K562 (cell line): ENCODE data around the gene ZFAND2A. TPM values are rescaled to one million over a fixed set of nuclear protein-coding genes. Genes with fewer than 3 reads are reported as not detected.

Experiments used
- ATAC-seq: fragments of 200-7000 bp; cut with Tn5 transposase; 3 replicates; pipeline ENCODE4 v1.9.1; 2020; ENCODE audit warnings: moderate library complexity
- BruUV-seq: library from RNA; stranded (reverse); fragments of 400-500 nt; replicated peaks from 2 replicates; lab custom pipeline; 2021; lab: Mats Ljungman, UMichigan
- CTCF ChIA-PET: fragments of 300-600 bp; formaldehyde crosslinking; extraction: SDS; loops from one replicate; lab custom pipeline; 2021; ENCODE audit warnings: low intra/inter-chr PET ratio; lab: Yijun Ruan, JAX
- POLR2A ChIA-PET: fragments of 300-600, 350-650 bp; sonication (Branson Sonifier 250); formaldehyde crosslinking; extraction: SDS; loops from one replicate; lab custom pipeline; 2021; ENCODE audit warnings: antibody characterized with exemption, inconsistent platforms; lab: Yijun Ruan, JAX
- DNase-seq, 4 experiments: peaks; one replicate each; pipeline versions ENCODE4 v3.0.0 to v3.0.0-alpha.2; 2011 to 2018; ENCODE audit warnings: low spot score in 3 of 4, mixed read lengths in 3 of 4; ENCODE audit errors: extremely low read depth in 1 of 4
- FAIRE-seq: peaks from 2 replicates; lab custom pipeline; 2011; peaks lifted over from hg19 to GRCh38; lab: Jason Lieb, UNC
- H2AFZ ChIP-seq: 2 replicates; pipeline ENCODE4 v1.6.0; 2011; ENCODE audit warnings: low read depth, low read length, control low read depth, inconsistent platforms
- H3K27ac ChIP-seq: fragments of 200-600 bp; 3 replicates; pipeline ENCODE4 v1.8.0; 2011; ENCODE audit warnings: low read depth, mild to moderate bottlenecking, control low read depth, inconsistent platforms, low read length, moderate library complexity, mixed read lengths; ENCODE audit errors: extremely low read depth
- H3K27me3 ChIP-seq, 2 experiments: fragments of 300-600 bp in 1 of 2; 2 replicates in 1 of 2; 3 replicates in 1 of 2; pipeline versions ENCODE4 v1.6.0 to v1.8.0; 2011; ENCODE audit warnings: inconsistent platforms in 2 of 2, low read length in 2 of 2, mild to moderate bottlenecking in 1 of 2, mixed read lengths in 1 of 2, moderate library complexity in 1 of 2; ENCODE audit not compliant: control insufficient read depth in 2 of 2, insufficient read depth in 2 of 2
- H3K36me3 ChIP-seq: fragments of 300-600 bp; 3 replicates; pipeline ENCODE4 v1.8.0; 2011; ENCODE audit warnings: mild to moderate bottlenecking, low read length, inconsistent platforms; ENCODE audit not compliant: control insufficient read depth, insufficient read depth
- H3K4me1 ChIP-seq, 2 experiments: fragments of 200-600 bp in 1 of 2; replicated peaks in 1 of 2; 2 replicates in 1 of 2; 3 replicates in 1 of 2; pipeline versions ENCODE4 v1.5.1 to v1.8.0; 2011; ENCODE audit warnings: inconsistent platforms in 2 of 2, low read length in 2 of 2, mild to moderate bottlenecking in 1 of 2, mixed read lengths in 1 of 2, moderate library complexity in 1 of 2; ENCODE audit not compliant: control insufficient read depth in 2 of 2, insufficient read depth in 2 of 2
- H3K4me2 ChIP-seq: 2 replicates; pipeline ENCODE4 v1.6.1; 2011; ENCODE audit warnings: low read length, control low read depth, inconsistent platforms, mixed read lengths; ENCODE audit not compliant: insufficient read depth
- H3K4me3 ChIP-seq: fragments of 200-600 bp; sonication (generic), shearing (Covaris generic); 2 replicates; pipeline ENCODE4 v1.5.1; 2016; ENCODE audit warnings: control low read depth, inconsistent platforms
- H3K79me2 ChIP-seq: fragments of 200-600 bp; 3 replicates; pipeline ENCODE4 v1.8.0; 2011; ENCODE audit warnings: low read length, inconsistent platforms; ENCODE audit not compliant: control insufficient read depth, insufficient read depth
- H3K9ac ChIP-seq, 2 experiments: 2 replicates each; pipeline versions ENCODE4 v1.6.0 to v1.6.1; 2011; ENCODE audit warnings: low read depth in 2 of 2, low read length in 2 of 2, control low read depth in 1 of 2, inconsistent platforms in 1 of 2, mild to moderate bottlenecking in 1 of 2, mixed read lengths in 1 of 2; ENCODE audit not compliant: insufficient read depth in 1 of 2
- H3K9me1 ChIP-seq: one replicate; pipeline ENCODE4 v1.6.0; 2011; ENCODE audit warnings: inconsistent platforms, mild to moderate bottlenecking, low read length, moderate library complexity; ENCODE audit not compliant: control insufficient read depth, insufficient read depth
- H3K9me3 ChIP-seq: replicated peaks from 2 replicates; pipeline ENCODE4 v1.5.1; 2011; ENCODE audit warnings: low read depth, low read length, inconsistent platforms; ENCODE audit not compliant: control insufficient read depth, insufficient read depth
- H4K20me1 ChIP-seq: replicated peaks from 2 replicates; pipeline ENCODE4 v1.6.1; 2011; ENCODE audit warnings: low read length, inconsistent platforms, mixed read lengths; ENCODE audit not compliant: control insufficient read depth, insufficient read depth
- FOXK1 ChIP-seq: sonication (generic); formaldehyde crosslinking; IDR thresholded peaks from 2 replicates; pipeline ENCODE4 v1.8.0; 2022; ENCODE audit warnings: missing genetic modification reagents, mild to moderate bottlenecking, borderline replicate concordance
- NFYB ChIP-seq: IDR thresholded peaks from 2 replicates; pipeline ENCODE4 v1.6.1; 2011; ENCODE audit warnings: mild to moderate bottlenecking, moderate library complexity; ENCODE audit not compliant: insufficient read length; ENCODE audit errors: extremely low read depth
- ZNF124 ChIP-seq: sonication (generic); formaldehyde crosslinking; IDR thresholded peaks from 2 replicates; pipeline ENCODE4 v1.8.1; 2022; ENCODE audit warnings: missing genetic modification reagents
- ZNF384 ChIP-seq: IDR thresholded peaks from 2 replicates; pipeline ENCODE4 v1.6.1; 2012; ENCODE audit warnings: low read depth, low read length, improper control_type of control experiment
- ZSCAN32 ChIP-seq: fragments of 450-650 bp; formaldehyde crosslinking; IDR thresholded peaks from 2 replicates; pipeline ENCODE4 v1.4.0; 2020; ENCODE audit warnings: mild to moderate bottlenecking, moderate library complexity
- WGBS: fragments of 100-300 bp; shearing (Covaris generic); methylation state at CpG from one replicate; pipeline ENCODE4 v1.1.6; 2016; ENCODE audit warnings: low coverage, mixed read lengths; ENCODE audit not compliant: insufficient coverage; ENCODE audit errors: missing lambda C conversion rate; 5-methylcytosine and 5-hydroxymethylcytosine counted together
- in situ Hi-C: fragments of 300-500 bp; cut with MboI; formaldehyde crosslinking; loops from 4 replicates; pipeline ENCODE4 v1.15.0; 2018; ENCODE audit warnings: inconsistent platforms, mixed read lengths
- intact Hi-C: fragments of 100-400 bp; cut with micrococcal nuclease; formaldehyde crosslinking; loops from 2 replicates; pipeline ENCODE4 v1.14.2; 2022
- polyA plus RNA-seq, 8 experiments: library from polyadenylated mRNA; depleted of rRNA in 4 of 8; stranded (reverse) in 5 of 8; unstranded in 3 of 8; fragments of >200 nt; fragmentation: Nextera tagmentation in 2 of 8; fragmentation: Illumina TruSeq in 1 of 8; extraction: Ambion mirVana in 2 of 8; extraction: Trizol in 1 of 8; gene quantifications; 2 replicates each; pipeline versions ENCODE4 v1.2.1 to v1.2.3, GENCODE V29; 2011 to 2014; ENCODE audit warnings: inconsistent platforms in 1 of 8, missing spikeins in 1 of 8
- total RNA-seq, 7 experiments: library from RNA; depleted of rRNA in 6 of 7; stranded (reverse); fragments of >200 nt in 6 of 7; fragmentation: Illumina TruSeq in 2 of 7; extraction: Trizol in 2 of 7; gene quantifications; 2 replicates each; pipeline versions ENCODE4 v1.2.1 to v1.2.3, GENCODE V29; 2011 to 2021; ENCODE audit warnings: low replicate concordance in 1 of 7
- TF ChIP-seq, protein P1 (sequence below): sonication (generic); formaldehyde crosslinking; IDR thresholded peaks from 2 replicates; pipeline ENCODE4 v1.8.1; 2023; ENCODE audit warnings: mild to moderate bottlenecking, missing genetic modification reagents
- TF ChIP-seq, protein P2 (sequence below): fragments of 250-450 bp; sonication (Bioruptor Pico); IDR thresholded peaks from 2 replicates; pipeline ENCODE4 v1.9.0; 2021; ENCODE audit warnings: mild to moderate bottlenecking, inconsistent platforms
- TF ChIP-seq, protein P3 (sequence below): fragments of 250-450 bp; sonication (Bioruptor Pico); IDR thresholded peaks from 2 replicates; pipeline ENCODE4 v1.6.1; 2021; ENCODE audit warnings: mild to moderate bottlenecking

Gene ZFAND2A
- total and polyA plus RNA-seq, 9 of the 15 experiments (the other 6 are each of a cell fraction or from before 2014, with no cell fraction given), result 16.8 to 56.8 (median 26.1) TPM

DNA sequence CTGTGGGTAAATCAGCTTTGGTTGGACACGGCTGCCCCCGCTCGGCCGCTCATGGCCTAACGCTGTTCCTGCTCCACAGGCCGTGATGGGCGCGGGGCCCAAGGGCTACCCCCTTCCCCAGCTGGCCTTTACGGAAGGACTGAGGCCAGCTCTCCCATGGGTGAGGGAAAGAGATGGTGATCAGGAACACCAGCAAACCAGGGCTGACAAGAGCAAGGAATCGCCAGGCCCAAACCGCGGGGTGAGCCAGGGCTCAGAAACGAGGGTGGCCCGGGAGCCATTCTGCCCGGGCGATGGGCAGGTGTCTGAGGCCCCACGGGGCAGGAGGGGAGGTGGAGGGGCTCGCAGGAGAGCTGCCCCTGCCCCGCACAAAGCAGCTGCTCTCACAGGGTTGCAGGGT, 45.5 kb downstream of the ZFAND2A start:
- DNase-seq (no peak), FAIRE-seq (no peak)
- intact Hi-C loops (no loop called here), in situ Hi-C loops (no loop called here)
- H3K4me1 ChIP-seq, result peaks cover 0 to 24% of the 10 kb centered on the region in 2 experiments; a peak in 2 of 5 replicates
- TF ChIP-seq ZNF384 (no peak), ZNF124 (CRISPR knock-in tag) (no peak), ZSCAN32 (CRISPR knock-in tag) (no peak), FOXK1 (CRISPR knock-in tag) (no peak), NFYB (no peak)
- TF ChIP-seq, protein P1, sequence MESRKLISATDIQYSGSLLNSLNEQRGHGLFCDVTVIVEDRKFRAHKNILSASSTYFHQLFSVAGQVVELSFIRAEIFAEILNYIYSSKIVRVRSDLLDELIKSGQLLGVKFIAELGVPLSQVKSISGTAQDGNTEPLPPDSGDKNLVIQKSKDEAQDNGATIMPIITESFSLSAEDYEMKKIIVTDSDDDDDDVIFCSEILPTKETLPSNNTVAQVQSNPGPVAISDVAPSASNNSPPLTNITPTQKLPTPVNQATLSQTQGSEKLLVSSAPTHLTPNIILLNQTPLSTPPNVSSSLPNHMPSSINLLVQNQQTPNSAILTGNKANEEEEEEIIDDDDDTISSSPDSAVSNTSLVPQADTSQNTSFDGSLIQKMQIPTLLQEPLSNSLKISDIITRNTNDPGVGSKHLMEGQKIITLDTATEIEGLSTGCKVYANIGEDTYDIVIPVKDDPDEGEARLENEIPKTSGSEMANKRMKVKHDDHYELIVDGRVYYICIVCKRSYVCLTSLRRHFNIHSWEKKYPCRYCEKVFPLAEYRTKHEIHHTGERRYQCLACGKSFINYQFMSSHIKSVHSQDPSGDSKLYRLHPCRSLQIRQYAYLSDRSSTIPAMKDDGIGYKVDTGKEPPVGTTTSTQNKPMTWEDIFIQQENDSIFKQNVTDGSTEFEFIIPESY (CRISPR knock-in tag), result no peak
- TF ChIP-seq, protein P2, sequence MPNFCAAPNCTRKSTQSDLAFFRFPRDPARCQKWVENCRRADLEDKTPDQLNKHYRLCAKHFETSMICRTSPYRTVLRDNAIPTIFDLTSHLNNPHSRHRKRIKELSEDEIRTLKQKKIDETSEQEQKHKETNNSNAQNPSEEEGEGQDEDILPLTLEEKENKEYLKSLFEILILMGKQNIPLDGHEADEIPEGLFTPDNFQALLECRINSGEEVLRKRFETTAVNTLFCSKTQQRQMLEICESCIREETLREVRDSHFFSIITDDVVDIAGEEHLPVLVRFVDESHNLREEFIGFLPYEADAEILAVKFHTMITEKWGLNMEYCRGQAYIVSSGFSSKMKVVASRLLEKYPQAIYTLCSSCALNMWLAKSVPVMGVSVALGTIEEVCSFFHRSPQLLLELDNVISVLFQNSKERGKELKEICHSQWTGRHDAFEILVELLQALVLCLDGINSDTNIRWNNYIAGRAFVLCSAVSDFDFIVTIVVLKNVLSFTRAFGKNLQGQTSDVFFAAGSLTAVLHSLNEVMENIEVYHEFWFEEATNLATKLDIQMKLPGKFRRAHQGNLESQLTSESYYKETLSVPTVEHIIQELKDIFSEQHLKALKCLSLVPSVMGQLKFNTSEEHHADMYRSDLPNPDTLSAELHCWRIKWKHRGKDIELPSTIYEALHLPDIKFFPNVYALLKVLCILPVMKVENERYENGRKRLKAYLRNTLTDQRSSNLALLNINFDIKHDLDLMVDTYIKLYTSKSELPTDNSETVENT, result no peak
- TF ChIP-seq, protein P3, sequence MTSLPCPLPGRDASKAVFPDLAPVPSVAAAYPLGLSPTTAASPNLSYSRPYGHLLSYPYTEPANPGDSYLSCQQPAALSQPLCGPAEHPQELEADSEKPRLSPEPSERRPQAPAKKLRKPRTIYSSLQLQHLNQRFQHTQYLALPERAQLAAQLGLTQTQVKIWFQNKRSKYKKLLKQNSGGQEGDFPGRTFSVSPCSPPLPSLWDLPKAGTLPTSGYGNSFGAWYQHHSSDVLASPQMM (CRISPR knock-in tag), result no peak
- TF ChIP-seq, all 486 proteins: peak for 0
- no peak overlapping the region for H3K4me3 ChIP-seq
- H3K36me3 ChIP-seq, result no peaks in the 10 kb centered on the region
- ATAC-seq, result no peak
- peaks cover 2% of the 10 kb centered on the region for H3K9me3 ChIP-seq
- ChIA-PET POLR2A (no interaction called here), CTCF (no interaction called here)
- H2AFZ ChIP-seq, result no peak overlapping the region
- no TSS peak for BruUV-seq
- no peaks in the 10 kb centered on the region for H3K27me3 ChIP-seq
- H3K79me2 ChIP-seq, result peaks cover 15% of the 10 kb centered on the region
- no peak overlapping the region for H3K9ac ChIP-seq
- WGBS, result 91% methylated on average over 17 of the region's 19 CpGs
- H4K20me1 ChIP-seq, result no peaks in the 10 kb centered on the region
- H3K4me2 ChIP-seq, result no peak overlapping the region
- no peaks in the 10 kb centered on the region for H3K9me1 ChIP-seq
- H3K27ac ChIP-seq, result no peak overlapping the region
